Osteoblast (primary cell): ENCODE measurements around the gene ANKS4B. TPM values are rescaled to one million over a fixed set of nuclear protein-coding genes. Genes with fewer than 3 reads are reported as not detected.

Experiments used
- DNase-seq: peaks from one replicate; pipeline ENCODE4 v3.0.0; 2011; ENCODE audit warnings: low spot score, mixed read lengths; ENCODE audit not compliant: insufficient read length; ENCODE audit errors: missing footprints
- H2AFZ ChIP-seq: 2 replicates; pipeline ENCODE4 v1.6.0; 2011; ENCODE audit warnings: mild to moderate bottlenecking, low read length
- H3K27ac ChIP-seq: 2 replicates; pipeline ENCODE4 v1.5.1; 2011; ENCODE audit warnings: mild to moderate bottlenecking, low read depth, low read length, moderate library complexity
- H3K27me3 ChIP-seq: 2 replicates; pipeline ENCODE4 v1.6.0; 2012; ENCODE audit warnings: mild to moderate bottlenecking, control low read depth, inconsistent platforms, low read length, moderate library complexity; ENCODE audit not compliant: insufficient read depth
- H3K36me3 ChIP-seq: 2 replicates; pipeline ENCODE4 v1.5.1; 2011; ENCODE audit warnings: mild to moderate bottlenecking, low read length, control low read depth, moderate library complexity; ENCODE audit not compliant: insufficient read depth
- H3K4me1 ChIP-seq: 2 replicates; pipeline ENCODE4 v1.5.1; 2011; ENCODE audit warnings: mild to moderate bottlenecking, low read length, control low read depth, moderate library complexity; ENCODE audit not compliant: insufficient read depth
- H3K4me2 ChIP-seq: 2 replicates; pipeline ENCODE4 v1.6.0; 2011; ENCODE audit warnings: mild to moderate bottlenecking, low read length; ENCODE audit not compliant: insufficient read depth
- H3K4me3 ChIP-seq: fragments of 200-600 bp; sonication (generic); 3 replicates; pipeline ENCODE4 v1.5.1; 2012; ENCODE audit warnings: mild to moderate bottlenecking, low read length, inconsistent platforms; ENCODE audit not compliant: insufficient read depth
- H3K79me2 ChIP-seq: 2 replicates; pipeline ENCODE4 v1.6.0; 2012; ENCODE audit warnings: mild to moderate bottlenecking, low read length, control low read depth, inconsistent platforms; ENCODE audit not compliant: insufficient read depth
- H3K9me3 ChIP-seq: 2 replicates; pipeline ENCODE4 v1.5.1; 2011; ENCODE audit warnings: low read depth, low read length, control low read depth
- H4K20me1 ChIP-seq: 2 replicates; pipeline ENCODE4 v1.6.0; 2012; ENCODE audit warnings: mild to moderate bottlenecking, low read length, control low read depth; ENCODE audit not compliant: insufficient read depth
- total RNA-seq: library from RNA; depleted of rRNA; stranded (reverse); fragments of >200 nt; gene quantifications from 2 replicates; pipeline ENCODE4 v1.2.3, GENCODE V29; 2012
- TF ChIP-seq, protein P1 (sequence below): IDR thresholded peaks from 2 replicates; pipeline ENCODE4 v1.5.1; 2011; ENCODE audit warnings: mild to moderate bottlenecking, low read depth, low read length, moderate library complexity; ENCODE audit errors: extremely low read depth

Gene ANKS4B
- total RNA-seq, 1 donor = not detected

GRCh38 chr16:21302898-21303528 is 69.5 kb downstream of the ANKS4B start:
- Histone ChIP-seq H3K4me1 (peaks cover 15% of the 10 kb centered on the region), H3K36me3 (no peaks in the 10 kb centered on the region), H3K4me3 (peak overlapping the region; percentile 83), H3K27me3 (no peaks in the 10 kb centered on the region), H3K9me3 (no peaks in the 10 kb centered on the region), H3K4me2 (peak overlapping the region; percentile 97), H3K27ac (peak overlapping the region; percentile 58), H3K79me2 (peaks cover 44% of the 10 kb centered on the region), H4K20me1 (no peaks in the 10 kb centered on the region), H2AFZ (peak overlapping the region; percentile 93)
- TF ChIP-seq, protein P1, sequence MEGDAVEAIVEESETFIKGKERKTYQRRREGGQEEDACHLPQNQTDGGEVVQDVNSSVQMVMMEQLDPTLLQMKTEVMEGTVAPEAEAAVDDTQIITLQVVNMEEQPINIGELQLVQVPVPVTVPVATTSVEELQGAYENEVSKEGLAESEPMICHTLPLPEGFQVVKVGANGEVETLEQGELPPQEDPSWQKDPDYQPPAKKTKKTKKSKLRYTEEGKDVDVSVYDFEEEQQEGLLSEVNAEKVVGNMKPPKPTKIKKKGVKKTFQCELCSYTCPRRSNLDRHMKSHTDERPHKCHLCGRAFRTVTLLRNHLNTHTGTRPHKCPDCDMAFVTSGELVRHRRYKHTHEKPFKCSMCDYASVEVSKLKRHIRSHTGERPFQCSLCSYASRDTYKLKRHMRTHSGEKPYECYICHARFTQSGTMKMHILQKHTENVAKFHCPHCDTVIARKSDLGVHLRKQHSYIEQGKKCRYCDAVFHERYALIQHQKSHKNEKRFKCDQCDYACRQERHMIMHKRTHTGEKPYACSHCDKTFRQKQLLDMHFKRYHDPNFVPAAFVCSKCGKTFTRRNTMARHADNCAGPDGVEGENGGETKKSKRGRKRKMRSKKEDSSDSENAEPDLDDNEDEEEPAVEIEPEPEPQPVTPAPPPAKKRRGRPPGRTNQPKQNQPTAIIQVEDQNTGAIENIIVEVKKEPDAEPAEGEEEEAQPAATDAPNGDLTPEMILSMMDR = no peak
- peak; percentile 88 for DNase-seq

Other genes with a start within 250 kb of the ANKS4B start
- not detected in 2 replicates for gene DNAH3, start 82.9 kb upstream of the ANKS4B start, total RNA-seq
- 65.5 and 92.5 TPM in 2 replicates for gene LDAF1, start 75.0 kb upstream of the ANKS4B start, total RNA-seq
- gene ZP2, start 22.1 kb upstream of the ANKS4B start, total RNA-seq = not detected in 2 replicates
- gene CRYM, start 44.6 kb downstream of the ANKS4B start, total RNA-seq = 4.1 and 5.1 TPM in 2 replicates